ENCODE measurements around the gene ZNF329. TPM values are rescaled to one million over a fixed set of nuclear protein-coding genes. Genes with fewer than 3 reads are reported as not detected.
A peak's percentile ranks its signal among the peaks of the same experiment; 100 is the strongest.

ZNF329 gene
- total and polyA plus RNA-seq, 9 of the 15 experiments (the other 6 are each of a cell fraction or from before 2014, with no cell fraction given) = 0.21 to 3.6 (median 2.2) TPM

DNA sequence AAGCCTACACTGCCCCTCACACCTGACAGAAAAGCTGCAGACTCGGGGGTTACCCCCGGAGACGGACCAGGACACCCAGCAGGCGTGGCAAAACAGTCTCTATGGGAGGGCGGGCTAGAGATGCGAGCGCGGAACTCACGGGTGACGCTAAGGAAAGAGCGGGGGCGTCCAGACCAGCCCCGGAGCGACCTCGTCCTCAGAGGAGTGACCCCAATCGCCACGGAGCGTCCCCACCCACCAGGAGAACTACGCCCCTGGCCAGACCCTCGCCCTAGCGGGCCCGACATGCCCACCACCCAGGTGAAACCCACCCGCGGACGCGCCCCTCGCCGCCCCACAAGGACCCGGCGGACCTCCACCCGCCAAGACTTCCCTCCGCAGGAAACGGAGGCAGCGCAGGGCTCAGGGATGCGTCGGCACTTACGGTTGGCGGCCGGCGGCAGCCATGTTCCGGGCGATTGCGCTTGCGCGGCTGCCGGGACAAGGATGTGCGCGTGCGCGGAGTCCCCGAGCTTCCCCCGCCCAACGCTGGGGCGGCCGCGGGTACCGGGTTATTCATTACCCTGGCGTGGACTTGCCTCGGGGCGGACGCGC is at the start of gene ZNF329 (continued):
- TF ChIP-seq PHF20 (IDR thresholded peaks at IDR 0.05; ENCODE audit: partially characterized antibody) = peak; percentile 40
- TF ChIP-seq ZNF561 (CRISPR knock-in tag; conservative IDR thresholded peaks at IDR 0.05) = no peak
- no peak for TF ChIP-seq HDAC6 (IDR thresholded peaks at IDR 0.05; ENCODE audit: low read depth, low read length)
- TF ChIP-seq NFATC3 (IDR thresholded peaks at IDR 0.05) = no peak
- no peak for TF ChIP-seq TRIM28 (IDR thresholded peaks at IDR 0.05)
- no peak for TF ChIP-seq MCM5 (IDR thresholded peaks at IDR 0.05; ENCODE audit: low read depth)
- no peak for TF ChIP-seq ZNF75A (CRISPR knock-in tag; IDR thresholded peaks at IDR 0.05)
- TF ChIP-seq, protein P1, sequence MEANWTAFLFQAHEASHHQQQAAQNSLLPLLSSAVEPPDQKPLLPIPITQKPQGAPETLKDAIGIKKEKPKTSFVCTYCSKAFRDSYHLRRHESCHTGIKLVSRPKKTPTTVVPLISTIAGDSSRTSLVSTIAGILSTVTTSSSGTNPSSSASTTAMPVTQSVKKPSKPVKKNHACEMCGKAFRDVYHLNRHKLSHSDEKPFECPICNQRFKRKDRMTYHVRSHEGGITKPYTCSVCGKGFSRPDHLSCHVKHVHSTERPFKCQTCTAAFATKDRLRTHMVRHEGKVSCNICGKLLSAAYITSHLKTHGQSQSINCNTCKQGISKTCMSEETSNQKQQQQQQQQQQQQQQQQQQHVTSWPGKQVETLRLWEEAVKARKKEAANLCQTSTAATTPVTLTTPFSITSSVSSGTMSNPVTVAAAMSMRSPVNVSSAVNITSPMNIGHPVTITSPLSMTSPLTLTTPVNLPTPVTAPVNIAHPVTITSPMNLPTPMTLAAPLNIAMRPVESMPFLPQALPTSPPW (CRISPR knock-in tag; IDR thresholded peaks at IDR 0.05) = peak; percentile 66
- TF ChIP-seq KAT7 (CRISPR knock-in tag; IDR thresholded peaks at IDR 0.05; ENCODE audit: borderline replicate concordance) = no peak
- TF ChIP-seq RBBP5 (IDR thresholded peaks at IDR 0.05; ENCODE audit: borderline replicate concordance, insufficient read depth, low read length, poor library complexity, severe bottlenecking) = no peak
- no peak for TF ChIP-seq NFYB (IDR thresholded peaks at IDR 0.05; ENCODE audit: extremely low read depth, insufficient read length)
- TF ChIP-seq ZNF143 (CRISPR knock-in tag; IDR thresholded peaks at IDR 0.05) = no peak
- no peak for TF ChIP-seq CC2D1A (IDR thresholded peaks at IDR 0.05)
- no peak for TF ChIP-seq FOXA3 (CRISPR knock-in tag; conservative IDR thresholded peaks at IDR 0.05 in 1 of 2, IDR thresholded peaks at IDR 0.05 in 1 of 2)
- no peak for TF ChIP-seq XRCC4 (IDR thresholded peaks at IDR 0.05; ENCODE audit: extremely low read depth, insufficient read depth, insufficient read length)
- TF ChIP-seq LEF1 (IDR thresholded peaks at IDR 0.05) = no peak
- TF ChIP-seq SIRT6 (IDR thresholded peaks at IDR 0.05; ENCODE audit: low read depth, low read length) = no peak
- no peak for TF ChIP-seq ZNF408 (CRISPR knock-in tag; IDR thresholded peaks at IDR 0.05; ENCODE audit: low read depth)
- TF ChIP-seq, protein P2, sequence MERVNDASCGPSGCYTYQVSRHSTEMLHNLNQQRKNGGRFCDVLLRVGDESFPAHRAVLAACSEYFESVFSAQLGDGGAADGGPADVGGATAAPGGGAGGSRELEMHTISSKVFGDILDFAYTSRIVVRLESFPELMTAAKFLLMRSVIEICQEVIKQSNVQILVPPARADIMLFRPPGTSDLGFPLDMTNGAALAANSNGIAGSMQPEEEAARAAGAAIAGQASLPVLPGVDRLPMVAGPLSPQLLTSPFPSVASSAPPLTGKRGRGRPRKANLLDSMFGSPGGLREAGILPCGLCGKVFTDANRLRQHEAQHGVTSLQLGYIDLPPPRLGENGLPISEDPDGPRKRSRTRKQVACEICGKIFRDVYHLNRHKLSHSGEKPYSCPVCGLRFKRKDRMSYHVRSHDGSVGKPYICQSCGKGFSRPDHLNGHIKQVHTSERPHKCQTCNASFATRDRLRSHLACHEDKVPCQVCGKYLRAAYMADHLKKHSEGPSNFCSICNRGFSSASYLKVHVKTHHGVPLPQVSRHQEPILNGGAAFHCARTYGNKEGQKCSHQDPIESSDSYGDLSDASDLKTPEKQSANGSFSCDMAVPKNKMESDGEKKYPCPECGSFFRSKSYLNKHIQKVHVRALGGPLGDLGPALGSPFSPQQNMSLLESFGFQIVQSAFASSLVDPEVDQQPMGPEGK (CRISPR knock-in tag; IDR thresholded peaks at IDR 0.05; ENCODE audit: borderline replicate concordance) = no peak
- TF ChIP-seq, protein P3, sequence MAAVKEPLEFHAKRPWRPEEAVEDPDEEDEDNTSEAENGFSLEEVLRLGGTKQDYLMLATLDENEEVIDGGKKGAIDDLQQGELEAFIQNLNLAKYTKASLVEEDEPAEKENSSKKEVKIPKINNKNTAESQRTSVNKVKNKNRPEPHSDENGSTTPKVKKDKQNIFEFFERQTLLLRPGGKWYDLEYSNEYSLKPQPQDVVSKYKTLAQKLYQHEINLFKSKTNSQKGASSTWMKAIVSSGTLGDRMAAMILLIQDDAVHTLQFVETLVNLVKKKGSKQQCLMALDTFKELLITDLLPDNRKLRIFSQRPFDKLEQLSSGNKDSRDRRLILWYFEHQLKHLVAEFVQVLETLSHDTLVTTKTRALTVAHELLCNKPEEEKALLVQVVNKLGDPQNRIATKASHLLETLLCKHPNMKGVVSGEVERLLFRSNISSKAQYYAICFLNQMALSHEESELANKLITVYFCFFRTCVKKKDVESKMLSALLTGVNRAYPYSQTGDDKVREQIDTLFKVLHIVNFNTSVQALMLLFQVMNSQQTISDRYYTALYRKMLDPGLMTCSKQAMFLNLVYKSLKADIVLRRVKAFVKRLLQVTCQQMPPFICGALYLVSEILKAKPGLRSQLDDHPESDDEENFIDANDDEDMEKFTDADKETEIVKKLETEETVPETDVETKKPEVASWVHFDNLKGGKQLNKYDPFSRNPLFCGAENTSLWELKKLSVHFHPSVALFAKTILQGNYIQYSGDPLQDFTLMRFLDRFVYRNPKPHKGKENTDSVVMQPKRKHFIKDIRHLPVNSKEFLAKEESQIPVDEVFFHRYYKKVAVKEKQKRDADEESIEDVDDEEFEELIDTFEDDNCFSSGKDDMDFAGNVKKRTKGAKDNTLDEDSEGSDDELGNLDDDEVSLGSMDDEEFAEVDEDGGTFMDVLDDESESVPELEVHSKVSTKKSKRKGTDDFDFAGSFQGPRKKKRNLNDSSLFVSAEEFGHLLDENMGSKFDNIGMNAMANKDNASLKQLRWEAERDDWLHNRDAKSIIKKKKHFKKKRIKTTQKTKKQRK (IDR thresholded peaks at IDR 0.05; ENCODE audit: borderline replicate concordance, low read depth, low read length) = no peak
- no peak for TF ChIP-seq ZNF12 (CRISPR knock-in tag; IDR thresholded peaks at IDR 0.05)
- no peak for TF ChIP-seq TAF15 (IDR thresholded peaks at IDR 0.05; ENCODE audit: low read depth, low read length)
- TF ChIP-seq SUPT5H (IDR thresholded peaks at IDR 0.05) = peak; percentile 71
- no peak for TF ChIP-seq RBM25 (IDR thresholded peaks at IDR 0.05; ENCODE audit: low read depth, low read length, severe bottlenecking)

Measured in K562 (cell line).